ENCODE data around the gene KCNQ1. TPM values are rescaled to one million over a fixed set of nuclear protein-coding genes. Genes with fewer than 3 reads are reported as not detected.

The KCNQ1 gene
- total RNA-seq, 3 donors from 2014 or later (not counting 1 experiment from before 2014, with no cell fraction given) = 1.9 to 7.8 (median 3.3) TPM

DNA sequence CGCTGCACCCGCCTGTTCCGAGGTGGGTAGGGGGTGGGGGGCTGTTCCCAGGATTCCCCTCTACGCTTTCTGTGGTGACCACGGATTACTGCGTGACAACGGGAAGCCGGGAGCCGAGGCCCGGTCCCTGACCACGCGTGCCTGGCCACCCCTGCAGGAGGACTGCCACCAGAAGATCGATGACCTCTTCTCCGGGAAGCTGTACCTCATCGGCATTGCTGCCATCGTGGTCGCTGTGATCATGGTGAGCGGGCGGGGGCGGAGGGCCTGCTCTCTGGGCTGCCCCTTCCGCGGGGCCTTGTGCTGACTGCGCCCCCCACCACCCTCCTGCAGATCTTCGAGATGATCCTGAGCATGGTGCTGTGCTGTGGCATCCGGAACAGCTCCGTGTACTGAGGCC is 48.3 kb upstream of the KCNQ1 start:
- TF ChIP-seq CTCF (IDR thresholded peaks at IDR 0.05) = no peak
- ATAC-seq (no peak), DNase-seq (no peak)
- Mint-ChIP-seq H3K27me3 (ENCODE audit: low read depth in 2 of 2) (no peaks in the 10 kb centered on the region), H3K36me3 (no peaks in the 10 kb centered on the region), H3K9me3 (no peaks in the 10 kb centered on the region), H3K4me3 (no peak overlapping the region), H3K4me1 (peaks cover 14 to 24% of the 10 kb centered on the region in 2 donors), H3K27ac (peak overlapping the region in 1 of 2 donors; percentile 73)
- Histone ChIP-seq H3K27ac (ENCODE audit: low read length) (no peak overlapping the region), H3K9me3 (ENCODE audit: control insufficient read depth, insufficient read depth, low read length) (no peaks in the 10 kb centered on the region), H3K36me3 (ENCODE audit: control insufficient read depth, insufficient read depth, low read length) (peaks cover 36% of the 10 kb centered on the region), H3K4me1 (ENCODE audit: control insufficient read depth, insufficient read depth, low read length) (peaks cover 55% of the 10 kb centered on the region), H3K27me3 (ENCODE audit: control insufficient read depth, insufficient read depth, low read length) (no peaks in the 10 kb centered on the region), H3K4me3 (ENCODE audit: low read length) (no peak overlapping the region)
- 97% methylated on average over 26 of the region's 26 CpGs for WGBS (ENCODE audit: insufficient coverage)
- intact Hi-C loops (cut with micrococcal nuclease) = no loop called here

DNA sequence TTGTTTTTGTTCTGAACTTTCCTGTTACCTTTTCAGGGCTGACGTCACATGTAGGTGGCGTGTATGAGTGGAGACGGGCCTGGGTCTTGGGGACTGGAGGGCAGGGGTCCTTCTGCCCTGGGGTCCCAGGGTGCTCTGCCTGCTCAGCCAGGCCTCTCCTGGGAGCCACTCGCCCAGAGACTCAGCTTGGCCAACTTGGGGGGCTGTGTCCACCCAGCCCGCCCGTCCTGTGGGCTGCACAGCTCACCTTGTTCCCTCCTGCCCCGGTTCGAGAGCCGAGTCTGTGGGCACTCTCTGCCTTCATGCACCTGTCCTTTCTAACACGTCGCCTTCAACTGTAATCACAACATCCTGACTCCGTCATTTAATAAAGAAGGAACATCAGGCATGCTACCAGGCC is 47.8 kb upstream of the KCNQ1 start:
- H3K27me3 ChIP-seq (ENCODE audit: control insufficient read depth, insufficient read depth, low read length) = no peaks in the 10 kb centered on the region
- Mint-ChIP-seq H3K36me3 (no peaks in the 10 kb centered on the region), H3K4me3 (no peak overlapping the region), H3K9me3 (no peaks in the 10 kb centered on the region), H3K27me3 (ENCODE audit: low read depth in 2 of 2) (no peaks in the 10 kb centered on the region), H3K27ac (peak overlapping the region; percentile 73 to 76), H3K4me1 (peaks cover 16 to 22% of the 10 kb centered on the region in 2 donors)
- ATAC-seq (no peak), DNase-seq (no peak)
- H3K4me1 ChIP-seq (ENCODE audit: control insufficient read depth, insufficient read depth, low read length) = peaks cover 55% of the 10 kb centered on the region
- TF ChIP-seq CTCF (IDR thresholded peaks at IDR 0.05) = no peak
- peaks cover 32% of the 10 kb centered on the region for H3K36me3 ChIP-seq (ENCODE audit: control insufficient read depth, insufficient read depth, low read length)
- no peak overlapping the region for H3K4me3 ChIP-seq (ENCODE audit: low read length)
- 99% methylated on average over 12 of the region's 12 CpGs for WGBS (ENCODE audit: insufficient coverage)
- intact Hi-C loops (cut with micrococcal nuclease) = no loop called here
- no peak overlapping the region for H3K27ac ChIP-seq (ENCODE audit: low read length)
- H3K9me3 ChIP-seq (ENCODE audit: control insufficient read depth, insufficient read depth, low read length) = no peaks in the 10 kb centered on the region

DNA sequence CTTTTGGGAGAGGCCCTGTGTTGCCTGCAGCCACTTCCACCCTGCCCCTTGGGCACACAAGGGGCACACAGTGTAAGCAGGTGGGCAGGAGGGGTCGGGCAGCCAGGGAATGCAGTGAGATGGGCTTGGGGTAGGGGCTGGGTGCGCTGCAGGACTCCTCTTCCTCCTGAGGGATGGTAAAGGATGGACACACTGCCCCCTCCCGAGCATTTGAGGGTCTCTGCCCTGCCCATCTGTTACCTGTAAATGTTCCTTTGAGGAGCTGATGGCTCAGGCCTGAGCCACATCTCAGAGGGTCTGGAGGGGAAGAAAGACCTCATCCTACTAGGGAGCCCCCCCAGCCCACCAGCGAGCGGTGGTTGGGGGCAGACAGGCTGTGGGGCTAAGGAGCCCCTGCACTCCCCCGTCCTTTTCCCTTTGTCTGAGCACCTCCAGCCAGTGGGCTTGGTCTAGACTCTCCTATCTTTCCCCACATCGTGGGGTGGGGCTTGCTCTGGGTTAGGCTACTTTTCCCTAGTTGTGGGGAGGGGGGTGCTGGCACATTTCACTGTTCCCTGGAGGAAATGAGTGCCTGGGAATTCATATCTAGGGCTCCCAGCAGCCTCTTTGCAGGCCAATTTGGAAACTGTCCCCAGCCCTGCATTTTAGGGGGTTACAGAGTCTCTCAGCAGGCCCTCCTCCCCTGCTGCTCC is 46.0 kb upstream of the KCNQ1 start:
- H3K27ac ChIP-seq (ENCODE audit: low read length) = peak overlapping the region; percentile 98
- intact Hi-C loops (cut with micrococcal nuclease) = no loop called here
- H3K4me3 ChIP-seq (ENCODE audit: low read length) = no peak overlapping the region
- peaks cover 49% of the 10 kb centered on the region for H3K36me3 ChIP-seq (ENCODE audit: control insufficient read depth, insufficient read depth, low read length)
- H3K4me1 ChIP-seq (ENCODE audit: control insufficient read depth, insufficient read depth, low read length) = peaks cover 41% of the 10 kb centered on the region
- no peak for TF ChIP-seq CTCF (IDR thresholded peaks at IDR 0.05)
- H3K36me3 Mint-ChIP-seq = no peaks in the 10 kb centered on the region
- no peaks in the 10 kb centered on the region for H3K9me3 ChIP-seq (ENCODE audit: control insufficient read depth, insufficient read depth, low read length)
- H3K27me3 ChIP-seq (ENCODE audit: control insufficient read depth, insufficient read depth, low read length) = no peaks in the 10 kb centered on the region
- WGBS (ENCODE audit: insufficient coverage) = 73% methylated on average over 5 of the region's 7 CpGs
- peak overlapping the region; percentile 98 for H3K4me3 Mint-ChIP-seq
- H3K27me3 Mint-ChIP-seq (ENCODE audit: low read depth in 2 of 2) = no peaks in the 10 kb centered on the region
- no peaks in the 10 kb centered on the region for H3K9me3 Mint-ChIP-seq
- H3K4me1 Mint-ChIP-seq = peaks cover 16 to 20% of the 10 kb centered on the region in 2 donors
- DNase-seq (no peak), ATAC-seq (no peak)
- peak overlapping the region; percentile 86 to 92 for H3K27ac Mint-ChIP-seq
